ENCODE data around the gene FDXR. TPM values are rescaled to one million over a fixed set of nuclear protein-coding genes. Genes with fewer than 3 reads are reported as not detected.

Gene FDXR
- total and polyA plus RNA-seq, 2 donors, result 8.2 to 14.1 TPM

DNA sequence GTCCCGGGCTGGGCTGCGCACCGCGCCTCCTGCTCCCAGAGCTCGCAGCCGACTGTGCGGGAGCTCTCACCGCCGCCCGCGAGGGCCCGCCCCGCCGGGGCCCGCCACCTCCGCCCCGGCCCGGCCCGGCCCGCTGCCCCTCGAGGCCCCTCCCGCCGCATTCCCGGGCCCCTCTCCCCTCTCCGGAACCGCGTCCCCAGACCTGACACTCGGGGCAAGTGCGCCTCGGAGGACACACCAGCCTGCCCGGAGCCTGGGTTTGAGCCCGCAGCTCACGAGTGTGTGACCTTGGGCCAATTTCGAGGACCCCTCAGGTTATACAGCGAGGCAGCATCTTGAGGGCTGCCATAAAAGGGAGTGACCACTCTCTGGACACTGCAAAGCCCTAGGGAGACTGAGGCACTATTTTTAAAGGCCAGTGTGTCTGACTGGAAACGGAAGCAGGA lies 11.1 kb downstream of the FDXR start:
- H3K9me3 ChIP-seq (ENCODE audit: control insufficient read depth in 2 of 2, insufficient read depth in 1 of 2, low read length in 1 of 2), result no peaks in the 10 kb centered on the region
- H3K4me3 ChIP-seq (ENCODE audit: low read length in 2 of 2), result no peak overlapping the region
- H3K36me3 ChIP-seq (ENCODE audit: control insufficient read depth in 2 of 2, insufficient read depth in 2 of 2, low read length in 1 of 2), result no peaks in the 10 kb centered on the region
- WGBS, result 7% methylated on average over 36 of the region's 36 CpGs
- H3K4me1 ChIP-seq (ENCODE audit: control insufficient read depth in 2 of 2, insufficient read depth in 2 of 2, low read length in 2 of 2), result peaks cover 4 to 16% of the 10 kb centered on the region in 2 donors
- DNase-seq (ENCODE audit: low read depth in 6 of 9, low spot score in 9 of 9), result no peak
- no peak overlapping the region for H3K27ac ChIP-seq (ENCODE audit: low read depth in 1 of 2, low read length in 1 of 2)
- peaks cover 60 to 70% of the 10 kb centered on the region in 2 donors for H3K27me3 ChIP-seq (ENCODE audit: control insufficient read depth in 2 of 2, insufficient read depth in 1 of 2, low read length in 1 of 2)

DNA sequence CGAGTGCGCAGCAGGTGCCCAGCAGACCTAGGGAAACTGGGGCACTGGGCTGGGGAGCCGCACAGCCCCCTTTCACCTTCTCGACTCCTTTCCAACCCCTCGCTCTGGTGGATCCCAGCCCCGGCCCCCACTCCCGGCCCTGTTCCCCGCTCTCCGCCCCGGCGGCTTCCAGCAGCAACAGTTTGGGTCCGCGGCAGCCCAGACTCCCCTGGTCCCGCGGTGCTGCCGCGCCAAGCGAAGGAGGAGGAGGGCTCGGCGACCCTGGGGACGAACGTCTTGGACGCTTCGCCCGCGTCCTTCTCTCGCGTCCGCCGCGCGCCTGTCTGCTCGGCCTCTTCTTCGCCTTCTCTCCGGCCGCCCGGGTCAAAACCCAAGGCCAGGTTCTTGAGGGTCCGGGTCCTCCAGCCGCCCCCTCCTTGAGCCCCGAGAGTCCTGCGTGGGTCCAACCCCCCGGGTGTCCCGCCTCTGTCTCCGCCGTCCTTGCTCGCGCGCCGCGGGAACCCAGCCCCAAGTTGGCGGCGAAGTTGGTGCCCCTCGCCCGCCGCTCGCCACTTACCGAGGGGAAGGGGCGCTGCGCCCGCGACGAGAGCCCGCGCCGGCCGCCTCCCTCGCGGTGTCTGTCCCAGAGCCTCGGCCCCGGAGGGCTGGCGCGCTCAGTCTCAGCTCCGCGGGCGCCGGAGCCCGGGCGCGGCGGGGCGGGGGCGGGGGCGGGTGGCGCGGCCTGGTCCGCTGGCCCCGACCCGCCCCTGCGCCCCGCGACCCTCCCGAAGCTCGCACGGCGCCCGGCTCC lies 11.7 kb downstream of the FDXR start:
- WGBS, result 4% methylated on average over 96 of the region's 96 CpGs
- DNase-seq (ENCODE audit: low read depth in 6 of 9, low spot score in 9 of 9), result no peak
- no peaks in the 10 kb centered on the region for H3K9me3 ChIP-seq (ENCODE audit: control insufficient read depth in 2 of 2, insufficient read depth in 1 of 2, low read length in 1 of 2)
- peaks cover 4 to 16% of the 10 kb centered on the region in 2 donors for H3K4me1 ChIP-seq (ENCODE audit: control insufficient read depth in 2 of 2, insufficient read depth in 2 of 2, low read length in 2 of 2)
- peaks cover 61 to 75% of the 10 kb centered on the region in 2 donors for H3K27me3 ChIP-seq (ENCODE audit: control insufficient read depth in 2 of 2, insufficient read depth in 1 of 2, low read length in 1 of 2)
- no peaks in the 10 kb centered on the region for H3K36me3 ChIP-seq (ENCODE audit: control insufficient read depth in 2 of 2, insufficient read depth in 2 of 2, low read length in 1 of 2)
- no peak overlapping the region for H3K27ac ChIP-seq (ENCODE audit: low read depth in 1 of 2, low read length in 1 of 2)
- no peak overlapping the region for H3K4me3 ChIP-seq (ENCODE audit: low read length in 2 of 2)

DNA sequence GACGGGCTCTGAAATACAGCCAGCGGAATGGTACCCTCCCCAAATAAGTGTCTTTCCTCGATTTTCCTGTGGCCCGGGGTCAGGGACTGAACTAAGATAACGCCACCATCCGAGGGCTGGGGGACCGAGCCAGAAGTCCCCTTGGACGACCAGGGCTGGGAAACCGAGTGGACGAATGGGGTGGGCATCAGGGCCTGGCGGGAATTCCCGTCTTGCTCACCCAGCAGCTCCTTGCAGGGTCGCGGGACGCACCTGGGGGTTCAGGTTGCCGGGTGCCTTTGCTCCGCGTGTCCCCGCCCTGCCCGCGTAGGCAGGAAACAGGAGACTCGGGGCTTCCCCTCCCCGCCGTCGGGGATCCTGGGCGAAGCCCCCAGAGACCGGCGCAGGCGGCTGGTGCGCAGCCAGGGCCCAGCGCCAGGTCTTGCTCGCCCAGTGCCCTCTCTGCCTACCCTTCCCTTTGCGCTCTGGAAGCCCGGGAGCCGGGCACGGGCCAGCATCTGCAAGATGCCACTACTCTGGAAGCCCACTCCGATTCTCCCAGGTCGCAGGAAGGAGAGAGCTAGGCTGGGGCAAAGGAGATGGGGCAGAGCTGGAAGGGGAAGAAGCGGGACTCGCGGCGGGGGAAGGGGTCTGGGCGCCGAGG lies 12.4 kb downstream of the FDXR start:
- no peaks in the 10 kb centered on the region for H3K9me3 ChIP-seq (ENCODE audit: control insufficient read depth in 2 of 2, insufficient read depth in 1 of 2, low read length in 1 of 2)
- H3K27ac ChIP-seq (ENCODE audit: low read depth in 1 of 2, low read length in 1 of 2), result no peak overlapping the region
- H3K36me3 ChIP-seq (ENCODE audit: control insufficient read depth in 2 of 2, insufficient read depth in 2 of 2, low read length in 1 of 2), result no peaks in the 10 kb centered on the region
- DNase-seq (ENCODE audit: low read depth in 6 of 9, low spot score in 9 of 9), result peak in 1 of 9 donors; percentile 28
- H3K4me1 ChIP-seq (ENCODE audit: control insufficient read depth in 2 of 2, insufficient read depth in 2 of 2, low read length in 2 of 2), result peaks cover 4 to 16% of the 10 kb centered on the region in 2 donors
- peaks cover 63 to 82% of the 10 kb centered on the region in 2 donors for H3K27me3 ChIP-seq (ENCODE audit: control insufficient read depth in 2 of 2, insufficient read depth in 1 of 2, low read length in 1 of 2)
- 6% methylated on average over 44 of the region's 44 CpGs for WGBS
- H3K4me3 ChIP-seq (ENCODE audit: low read length in 2 of 2), result no peak overlapping the region

DNA sequence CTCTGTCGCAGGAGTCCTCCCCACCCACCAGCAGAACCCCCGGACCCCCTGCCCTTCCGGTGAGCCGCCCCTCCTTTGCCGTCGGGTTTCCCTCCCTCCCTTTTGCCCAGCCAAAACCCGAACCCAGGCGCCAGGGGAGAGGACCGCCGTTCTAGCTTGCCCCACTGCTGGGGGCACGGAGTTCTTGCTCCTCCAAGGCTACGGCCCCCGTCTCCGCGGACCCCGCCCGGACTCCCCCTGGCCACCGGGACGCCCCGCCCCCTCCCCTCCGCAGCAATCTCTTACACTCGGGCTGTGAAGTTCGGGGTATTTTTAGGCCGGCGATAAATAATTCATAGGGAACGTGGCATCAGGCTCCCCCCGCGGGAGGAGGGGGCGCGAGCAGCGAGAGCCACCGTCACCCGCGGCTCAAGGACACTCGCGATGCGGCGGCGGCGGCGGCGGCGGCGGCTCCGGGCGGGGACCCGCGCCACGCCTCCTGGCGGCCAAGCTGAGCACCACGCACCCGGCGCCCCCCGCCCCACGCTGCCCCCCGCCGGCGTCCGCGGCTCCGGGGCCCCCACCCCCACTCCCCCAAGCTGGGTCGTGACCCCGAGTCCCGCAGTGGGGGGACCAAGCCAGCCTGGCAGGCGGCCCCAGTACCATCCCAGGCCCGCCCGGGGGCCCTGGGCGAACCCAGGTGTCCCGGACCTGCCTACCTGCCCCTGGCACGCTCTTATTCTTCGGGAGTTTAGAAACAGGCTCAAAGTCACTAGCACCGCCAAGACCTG lies 13.2 kb downstream of the FDXR start, which contains the start of gene GRIN2C:
TSS of gene GRIN2C (minus strand) at position 427 of the 770 bp plus-strand sequence. CDS start 4,793 bp downstream, outside the sequence.
- Histone ChIP-seq H3K9me3 (ENCODE audit: control insufficient read depth in 2 of 2, insufficient read depth in 1 of 2, low read length in 1 of 2) (no peaks in the 10 kb centered on the region), H3K27ac (ENCODE audit: low read depth in 1 of 2, low read length in 1 of 2) (no peak within 1 kb of the TSS), H3K4me3 (ENCODE audit: low read length in 2 of 2) (peak within 1 kb of the TSS in 1 of 2 donors; percentile 30), H3K4me1 (ENCODE audit: control insufficient read depth in 2 of 2, insufficient read depth in 2 of 2, low read length in 2 of 2) (peaks cover 4 to 16% of the 10 kb centered on the region in 2 donors), H3K27me3 (ENCODE audit: control insufficient read depth in 2 of 2, insufficient read depth in 1 of 2, low read length in 1 of 2) (peaks cover 67 to 89% of the 10 kb centered on the region in 2 donors), H3K36me3 (ENCODE audit: control insufficient read depth in 2 of 2, insufficient read depth in 2 of 2, low read length in 1 of 2) (no peaks in the 10 kb centered on the region)
- WGBS, result 2% methylated on average over 72 of the region's 72 CpGs
- DNase-seq (ENCODE audit: low read depth in 6 of 9, low spot score in 9 of 9), result peak in 1 of 9 donors; percentile 35

DNA sequence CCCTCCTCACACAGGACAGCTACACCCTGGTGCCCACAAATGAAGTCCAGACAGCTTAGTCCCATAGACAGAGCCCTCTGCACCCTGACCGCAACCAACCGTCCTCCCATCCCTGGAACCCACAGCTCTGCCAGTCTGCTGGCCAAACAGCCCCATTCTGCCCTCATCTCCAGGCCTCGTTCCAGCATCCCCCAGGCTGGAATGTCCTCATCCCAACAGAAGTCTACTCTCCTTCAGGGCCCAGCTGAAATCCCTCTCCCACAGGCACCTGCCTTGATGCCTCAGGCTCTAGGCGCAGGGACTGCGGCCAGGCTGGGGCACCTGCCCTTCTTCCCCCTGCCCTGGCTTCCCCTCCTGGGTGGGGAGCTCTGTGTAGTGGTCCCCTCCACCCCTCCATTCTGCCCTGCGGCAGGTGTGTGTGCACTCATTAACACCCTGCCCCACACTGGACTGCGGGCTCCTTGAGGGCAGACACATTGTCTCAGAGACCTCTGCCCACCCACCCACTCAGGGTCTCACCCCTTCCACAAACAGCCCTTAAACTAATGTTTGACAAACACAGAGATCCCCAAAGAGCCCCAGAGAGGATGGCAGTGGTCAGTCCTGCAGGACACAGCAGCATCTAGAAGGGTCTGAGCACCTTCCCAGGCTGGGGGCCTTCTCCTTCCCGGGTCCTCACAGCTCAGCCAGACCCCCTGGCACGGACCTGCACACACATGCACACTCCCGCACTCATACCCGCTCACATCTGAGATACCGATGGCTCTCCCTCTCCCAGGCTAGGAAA lies 13.9 kb downstream of the FDXR start:
- H3K27me3 ChIP-seq (ENCODE audit: control insufficient read depth in 2 of 2, insufficient read depth in 1 of 2, low read length in 1 of 2), result peaks cover 75 to 93% of the 10 kb centered on the region in 2 donors
- H3K36me3 ChIP-seq (ENCODE audit: control insufficient read depth in 2 of 2, insufficient read depth in 2 of 2, low read length in 1 of 2), result no peaks in the 10 kb centered on the region
- no peaks in the 10 kb centered on the region for H3K9me3 ChIP-seq (ENCODE audit: control insufficient read depth in 2 of 2, insufficient read depth in 1 of 2, low read length in 1 of 2)
- H3K4me3 ChIP-seq (ENCODE audit: low read length in 2 of 2), result no peak overlapping the region
- 64% methylated on average over 12 of the region's 12 CpGs for WGBS
- H3K4me1 ChIP-seq (ENCODE audit: control insufficient read depth in 2 of 2, insufficient read depth in 2 of 2, low read length in 2 of 2), result peaks cover 4 to 16% of the 10 kb centered on the region in 2 donors
- no peak overlapping the region for H3K27ac ChIP-seq (ENCODE audit: low read depth in 1 of 2, low read length in 1 of 2)
- DNase-seq (ENCODE audit: low read depth in 6 of 9, low spot score in 9 of 9), result no peak

DNA sequence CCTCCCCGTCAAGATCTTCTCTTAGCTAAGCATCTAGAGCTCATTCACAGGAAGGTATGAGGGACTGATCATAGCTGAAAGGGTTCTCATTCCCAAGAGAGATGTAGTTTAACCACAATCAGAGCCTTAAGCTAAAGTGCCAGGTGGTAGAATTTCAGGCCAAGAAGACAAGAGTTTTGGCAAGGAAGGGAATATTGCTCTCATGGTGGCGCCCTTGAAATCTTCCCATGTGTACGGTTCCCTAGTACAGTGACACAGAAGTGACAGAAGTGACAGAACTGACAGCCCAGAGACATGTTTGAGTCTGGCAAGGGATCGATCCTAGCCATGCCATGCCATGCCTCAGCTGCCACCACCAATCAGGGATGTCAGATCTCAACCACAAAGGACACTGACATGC lies 15.6 kb downstream of the FDXR start:
- Histone ChIP-seq H3K27ac (ENCODE audit: low read depth in 1 of 2, low read length in 1 of 2) (no peak overlapping the region), H3K27me3 (ENCODE audit: control insufficient read depth in 2 of 2, insufficient read depth in 1 of 2, low read length in 1 of 2) (peaks cover 73 to 94% of the 10 kb centered on the region in 2 donors)
- 82% methylated on average over 4 of the region's 4 CpGs for WGBS

DNA sequence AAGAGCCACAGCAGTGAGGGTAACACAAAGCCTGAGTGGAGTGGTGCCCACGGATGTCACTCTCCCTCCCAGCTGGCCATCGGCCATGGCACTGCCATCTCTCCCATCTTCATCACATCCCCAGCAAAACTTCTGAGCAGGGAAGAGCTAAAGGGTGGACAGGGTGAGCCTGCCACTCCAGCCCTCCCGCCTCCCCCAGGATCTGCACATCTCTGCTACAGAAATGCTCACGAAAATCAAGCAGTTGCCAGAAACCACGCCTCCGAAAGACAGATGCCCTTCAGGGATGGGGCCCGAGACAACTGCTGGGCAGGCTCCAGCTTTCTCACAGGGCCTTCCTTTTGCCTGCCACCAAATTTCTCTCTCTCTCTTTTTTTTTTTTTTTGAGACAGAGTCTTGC lies 16.7 kb downstream of the FDXR start:
- H3K4me1 ChIP-seq (ENCODE audit: control insufficient read depth in 2 of 2, insufficient read depth in 2 of 2, low read length in 2 of 2), result peaks cover 10 to 19% of the 10 kb centered on the region in 2 donors
- DNase-seq (ENCODE audit: low read depth in 6 of 9, low spot score in 9 of 9), result no peak
- no peaks in the 10 kb centered on the region for H3K36me3 ChIP-seq (ENCODE audit: control insufficient read depth in 2 of 2, insufficient read depth in 2 of 2, low read length in 1 of 2)
- no peak overlapping the region for H3K27ac ChIP-seq (ENCODE audit: low read depth in 1 of 2, low read length in 1 of 2)
- H3K9me3 ChIP-seq (ENCODE audit: control insufficient read depth in 2 of 2, insufficient read depth in 1 of 2, low read length in 1 of 2), result peaks cover 0 to 9% of the 10 kb centered on the region in 2 donors
- WGBS, result 95% methylated on average over 7 of the region's 7 CpGs
- H3K4me3 ChIP-seq (ENCODE audit: low read length in 2 of 2), result no peak overlapping the region
- H3K27me3 ChIP-seq (ENCODE audit: control insufficient read depth in 2 of 2, insufficient read depth in 1 of 2, low read length in 1 of 2), result peaks cover 62 to 95% of the 10 kb centered on the region in 2 donors

More for the DNA sequence above, 15.6 kb downstream of the FDXR start:
- H3K4me3 ChIP-seq (ENCODE audit: low read length in 2 of 2), result no peak overlapping the region
- peaks cover 0 to 6% of the 10 kb centered on the region in 2 donors for H3K9me3 ChIP-seq (ENCODE audit: control insufficient read depth in 2 of 2, insufficient read depth in 1 of 2, low read length in 1 of 2)
- no peak for DNase-seq (ENCODE audit: low read depth in 6 of 9, low spot score in 9 of 9)
- H3K4me1 ChIP-seq (ENCODE audit: control insufficient read depth in 2 of 2, insufficient read depth in 2 of 2, low read length in 2 of 2), result peaks cover 10 to 24% of the 10 kb centered on the region in 2 donors
- no peaks in the 10 kb centered on the region for H3K36me3 ChIP-seq (ENCODE audit: control insufficient read depth in 2 of 2, insufficient read depth in 2 of 2, low read length in 1 of 2)

DNA sequence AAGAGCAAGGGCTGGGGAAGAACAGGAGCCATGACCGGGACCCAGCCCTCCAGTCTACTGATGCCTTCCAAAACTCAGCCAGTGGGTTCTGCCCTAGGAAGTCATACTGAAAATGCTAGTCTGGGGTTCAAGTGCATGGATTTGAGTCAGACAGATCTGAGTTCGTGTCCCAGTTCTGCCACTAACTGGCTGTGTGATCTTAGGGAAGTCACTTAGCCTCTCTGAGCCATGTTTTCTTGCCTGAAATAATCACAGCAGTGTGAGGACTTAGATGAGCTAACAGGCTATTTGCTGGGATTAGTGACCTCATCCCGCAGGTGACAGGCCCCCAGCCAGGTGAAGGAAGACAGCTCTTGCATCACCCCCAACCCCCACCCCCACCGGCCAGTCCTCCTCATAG lies 17.5 kb downstream of the FDXR start:
- peaks cover 54 to 95% of the 10 kb centered on the region in 2 donors for H3K27me3 ChIP-seq (ENCODE audit: control insufficient read depth in 2 of 2, insufficient read depth in 1 of 2, low read length in 1 of 2)
- no peaks in the 10 kb centered on the region for H3K36me3 ChIP-seq (ENCODE audit: control insufficient read depth in 2 of 2, insufficient read depth in 2 of 2, low read length in 1 of 2)
- H3K27ac ChIP-seq (ENCODE audit: low read depth in 1 of 2, low read length in 1 of 2), result no peak overlapping the region
- no peak overlapping the region for H3K4me3 ChIP-seq (ENCODE audit: low read length in 2 of 2)
- H3K9me3 ChIP-seq (ENCODE audit: control insufficient read depth in 2 of 2, insufficient read depth in 1 of 2, low read length in 1 of 2), result peaks cover under 1 to 9% of the 10 kb centered on the region in 2 donors
- no peak for DNase-seq (ENCODE audit: low read depth in 6 of 9, low spot score in 9 of 9)
- peaks cover 10 to 13% of the 10 kb centered on the region in 2 donors for H3K4me1 ChIP-seq (ENCODE audit: control insufficient read depth in 2 of 2, insufficient read depth in 2 of 2, low read length in 2 of 2)
- WGBS, result 94% methylated on average over 4 of the region's 4 CpGs
